Measurements from ENCODE around the gene GAN.

DNA sequence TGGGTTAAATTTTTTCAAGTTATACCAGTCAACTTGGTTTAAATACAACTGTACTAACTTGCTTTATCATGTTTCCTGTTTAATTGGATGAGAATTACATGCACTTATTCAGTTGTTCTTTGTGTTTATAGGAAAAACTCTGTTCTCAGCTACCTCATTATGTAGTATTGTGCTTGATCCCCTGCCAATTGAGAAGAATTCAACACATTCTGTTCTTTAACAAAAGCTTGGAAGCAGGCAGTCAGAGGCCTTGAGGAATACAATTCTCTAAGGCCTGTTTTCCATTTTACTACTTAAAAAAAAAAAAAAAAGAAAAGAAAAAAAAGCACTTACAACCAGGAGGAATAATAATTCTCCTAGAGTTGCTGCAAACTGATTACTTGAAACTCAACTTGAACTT lies 69.2 kb downstream of the GAN start:
- TF ChIP-seq, protein P1, sequence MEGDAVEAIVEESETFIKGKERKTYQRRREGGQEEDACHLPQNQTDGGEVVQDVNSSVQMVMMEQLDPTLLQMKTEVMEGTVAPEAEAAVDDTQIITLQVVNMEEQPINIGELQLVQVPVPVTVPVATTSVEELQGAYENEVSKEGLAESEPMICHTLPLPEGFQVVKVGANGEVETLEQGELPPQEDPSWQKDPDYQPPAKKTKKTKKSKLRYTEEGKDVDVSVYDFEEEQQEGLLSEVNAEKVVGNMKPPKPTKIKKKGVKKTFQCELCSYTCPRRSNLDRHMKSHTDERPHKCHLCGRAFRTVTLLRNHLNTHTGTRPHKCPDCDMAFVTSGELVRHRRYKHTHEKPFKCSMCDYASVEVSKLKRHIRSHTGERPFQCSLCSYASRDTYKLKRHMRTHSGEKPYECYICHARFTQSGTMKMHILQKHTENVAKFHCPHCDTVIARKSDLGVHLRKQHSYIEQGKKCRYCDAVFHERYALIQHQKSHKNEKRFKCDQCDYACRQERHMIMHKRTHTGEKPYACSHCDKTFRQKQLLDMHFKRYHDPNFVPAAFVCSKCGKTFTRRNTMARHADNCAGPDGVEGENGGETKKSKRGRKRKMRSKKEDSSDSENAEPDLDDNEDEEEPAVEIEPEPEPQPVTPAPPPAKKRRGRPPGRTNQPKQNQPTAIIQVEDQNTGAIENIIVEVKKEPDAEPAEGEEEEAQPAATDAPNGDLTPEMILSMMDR (IDR thresholded peaks at IDR 0.05 in 8 of 11, conservative IDR thresholded peaks at IDR 0.05 in 3 of 11): no peak
- TF ChIP-seq POLR2A (IDR thresholded peaks at IDR 0.05): no peak

All from spleen (tissue), 7 donors.